Measurements from ENCODE around the gene PHIP. TPM values are rescaled to one million over a fixed set of nuclear protein-coding genes. Genes with fewer than 3 reads are reported as not detected.

The PHIP gene
- total RNA-seq, 1 experiment from 2014 or later, result 22.6 TPM

DNA sequence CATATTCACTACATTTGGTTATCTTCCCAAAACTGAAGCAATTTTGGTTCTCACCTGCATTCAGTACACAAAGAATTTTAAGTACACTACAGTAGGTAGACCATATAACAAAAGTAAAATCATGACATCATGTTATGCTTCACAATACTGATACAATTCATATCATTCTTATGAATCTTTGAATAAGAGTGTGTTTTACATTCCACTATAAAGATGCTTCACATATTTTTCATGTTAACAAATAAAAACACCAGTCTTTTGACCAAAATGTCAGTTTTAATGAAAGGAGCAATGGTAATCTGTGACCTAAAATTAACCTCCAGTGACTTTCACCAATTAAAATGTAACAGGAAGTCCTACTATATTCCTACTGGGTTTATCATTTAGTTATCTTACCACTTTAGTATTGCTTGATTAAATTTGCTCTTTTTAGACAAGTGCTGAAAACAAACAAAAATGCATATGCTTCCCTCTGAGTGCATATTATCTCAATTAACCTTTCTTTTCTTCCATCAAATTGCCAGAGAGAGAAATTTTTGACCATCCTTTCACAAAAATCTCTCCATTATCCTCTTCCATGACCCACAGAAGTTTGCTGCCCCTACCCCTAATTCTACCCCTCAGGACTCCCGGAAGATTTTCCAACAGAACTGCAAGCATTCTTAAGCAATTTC, 49.3 kb downstream of the PHIP start:
- H3K79me2 ChIP-seq (ENCODE audit: insufficient read depth, low read length), result peaks cover 15% of the 10 kb centered on the region
- POLR2A ChIA-PET, result no interaction called here
- no peak overlapping the region for H3K9ac ChIP-seq (ENCODE audit: low read length)
- no peaks in the 10 kb centered on the region; the same call in 1 of the 2 replicates for H4K20me1 ChIP-seq (ENCODE audit: insufficient read depth)
- RAD21 ChIA-PET (ENCODE audit: low non-redundant PET in 1 of 2, low total read pairs in 2 of 2, uncharacterized antibody in 2 of 2, unreplicated experiment in 2 of 2), result no interaction called here
- BruUV-seq (replicated peaks), result no TSS peak
- H3K4me2 ChIP-seq (ENCODE audit: low read length), result no peak overlapping the region
- no peaks in the 10 kb centered on the region for H3K9me3 ChIP-seq (ENCODE audit: control insufficient read depth in 1 of 2, insufficient read depth in 1 of 2, low read depth in 1 of 2, low read length in 2 of 2)
- H2AFZ ChIP-seq (ENCODE audit: low read depth, low read length, poor library complexity, severe bottlenecking), result no peak overlapping the region
- H3K36me3 ChIP-seq (ENCODE audit: control insufficient read depth in 1 of 2, insufficient read depth in 2 of 2, low read length in 2 of 2), result no peaks in the 10 kb centered on the region
- no peaks in the 10 kb centered on the region for H3K9me2 ChIP-seq (ENCODE audit: insufficient read depth)
- no peaks in the 10 kb centered on the region for H3K4me1 ChIP-seq (ENCODE audit: control insufficient read depth in 1 of 2, insufficient read depth in 2 of 2, low read length in 2 of 2)
- TF ChIP-seq JUND (IDR thresholded peaks at IDR 0.05) (no peak), CEBPB (IDR thresholded peaks at IDR 0.05; ENCODE audit: low read depth) (no peak)
- H3K27me3 ChIP-seq (ENCODE audit: insufficient read depth, low read length), result no peaks in the 10 kb centered on the region
- no peak for DNase-seq (ENCODE audit: low read depth, low spot score)
- intact Hi-C loops (cut with micrococcal nuclease), result no loop called here
- no peak overlapping the region for H3K4me3 ChIP-seq (replicated peaks in 1 of 2; ENCODE audit: low read depth in 1 of 2, low read length in 2 of 2)
- H3K27ac ChIP-seq (ENCODE audit: low read depth, low read length), result no peak overlapping the region
- CTCF ChIA-PET, result no interaction called here
- no peak for ATAC-seq

DNA sequence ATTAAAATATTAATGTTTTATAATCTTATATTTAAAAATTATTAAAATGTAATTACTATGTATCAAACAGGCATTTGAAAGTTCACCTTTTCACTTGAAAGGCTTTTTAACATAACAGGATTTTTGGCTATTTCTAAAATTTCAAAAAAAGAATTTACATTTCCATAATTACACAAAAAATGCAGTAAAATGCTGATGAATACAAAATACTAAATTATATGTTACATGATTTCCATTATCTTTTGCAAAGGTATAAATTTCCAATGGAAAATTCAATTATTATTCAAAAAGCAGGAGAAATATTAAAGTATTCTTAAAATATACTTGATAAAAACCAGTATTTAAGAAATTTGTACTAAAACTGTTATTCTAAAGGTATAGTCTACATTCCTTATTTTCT, 66.1 kb downstream of the PHIP start:
- no peaks in the 10 kb centered on the region for H3K4me1 ChIP-seq (ENCODE audit: control insufficient read depth in 1 of 2, insufficient read depth in 2 of 2, low read length in 2 of 2)
- CTCF ChIA-PET, result no interaction called here
- no peaks in the 10 kb centered on the region for H3K9me2 ChIP-seq (ENCODE audit: insufficient read depth)
- H3K36me3 ChIP-seq (ENCODE audit: control insufficient read depth in 1 of 2, insufficient read depth in 2 of 2, low read length in 2 of 2), result peaks cover 12 to 13% of the 10 kb centered on the region in 2 experiments; a peak in 2 of 4 replicates
- no peaks in the 10 kb centered on the region for H3K27me3 ChIP-seq (ENCODE audit: insufficient read depth, low read length)
- no peak overlapping the region for H2AFZ ChIP-seq (ENCODE audit: low read depth, low read length, poor library complexity, severe bottlenecking)
- no peaks in the 10 kb centered on the region for H3K9me3 ChIP-seq (ENCODE audit: control insufficient read depth in 1 of 2, insufficient read depth in 1 of 2, low read depth in 1 of 2, low read length in 2 of 2)
- DNase-seq (ENCODE audit: low read depth, low spot score), result no peak
- no peak for ATAC-seq
- BruUV-seq (replicated peaks), result no TSS peak
- no peak overlapping the region for H3K9ac ChIP-seq (ENCODE audit: low read length)
- H3K4me2 ChIP-seq (ENCODE audit: low read length), result no peak overlapping the region
- intact Hi-C loops (cut with micrococcal nuclease), result no loop called here
- RAD21 ChIA-PET (ENCODE audit: low non-redundant PET in 1 of 2, low total read pairs in 2 of 2, uncharacterized antibody in 2 of 2, unreplicated experiment in 2 of 2), result no interaction called here
- no peak overlapping the region for H3K27ac ChIP-seq (ENCODE audit: low read depth, low read length)
- POLR2A ChIA-PET, result no interaction called here
- no peak overlapping the region for H3K4me3 ChIP-seq (replicated peaks in 1 of 2; ENCODE audit: low read depth in 1 of 2, low read length in 2 of 2)
- H4K20me1 ChIP-seq (ENCODE audit: insufficient read depth), result no peaks in the 10 kb centered on the region
- no peaks in the 10 kb centered on the region for H3K79me2 ChIP-seq (ENCODE audit: insufficient read depth, low read length)
- TF ChIP-seq TCF7L2 (IDR thresholded peaks at IDR 0.05; ENCODE audit: borderline replicate concordance, extremely low read depth, insufficient read depth, insufficient read length) (no peak), EZH2 (IDR thresholded peaks at IDR 0.05) (no peak), REST (IDR thresholded peaks at IDR 0.05; ENCODE audit: low read depth) (no peak), ATF3 (IDR thresholded peaks at IDR 0.05) (no peak), POLR2AphosphoS5 (IDR thresholded peaks at IDR 0.05; ENCODE audit: low read depth, low read length) (no peak), SP1 (IDR thresholded peaks at IDR 0.05; ENCODE audit: low read depth) (no peak), EGR1 (IDR thresholded peaks at IDR 0.05; ENCODE audit: low read depth) (no peak), RAD21 (IDR thresholded peaks at IDR 0.05; ENCODE audit: low read depth) (no peak), CEBPB (IDR thresholded peaks at IDR 0.05; ENCODE audit: low read depth) (no peak), SRF (IDR thresholded peaks at IDR 0.05; ENCODE audit: low read depth) (no peak), ZFX (IDR thresholded peaks at IDR 0.05) (no peak), SIN3A (IDR thresholded peaks at IDR 0.05; ENCODE audit: low read depth) (no peak), YY1 (IDR thresholded peaks at IDR 0.05; ENCODE audit: extremely low read depth, insufficient replicate concordance, low read depth, low read length) (no peak), ZNF274 (IDR thresholded peaks at IDR 0.05; ENCODE audit: low read depth, low read length) (no peak), CBX3 (IDR thresholded peaks at IDR 0.05; ENCODE audit: low read depth) (no peak)
- TF ChIP-seq, protein P1, sequence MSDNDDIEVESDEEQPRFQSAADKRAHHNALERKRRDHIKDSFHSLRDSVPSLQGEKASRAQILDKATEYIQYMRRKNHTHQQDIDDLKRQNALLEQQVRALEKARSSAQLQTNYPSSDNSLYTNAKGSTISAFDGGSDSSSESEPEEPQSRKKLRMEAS (IDR thresholded peaks at IDR 0.05), result no peak

All from HCT116 (cell line).